ENCODE results near the gene PAIP1. TPM values are rescaled to one million over a fixed set of nuclear protein-coding genes. Genes with fewer than 3 reads are reported as not detected.

Gene PAIP1
- total and polyA plus RNA-seq, 7 donors, result 99.6 to 202 (median 141) TPM

DNA sequence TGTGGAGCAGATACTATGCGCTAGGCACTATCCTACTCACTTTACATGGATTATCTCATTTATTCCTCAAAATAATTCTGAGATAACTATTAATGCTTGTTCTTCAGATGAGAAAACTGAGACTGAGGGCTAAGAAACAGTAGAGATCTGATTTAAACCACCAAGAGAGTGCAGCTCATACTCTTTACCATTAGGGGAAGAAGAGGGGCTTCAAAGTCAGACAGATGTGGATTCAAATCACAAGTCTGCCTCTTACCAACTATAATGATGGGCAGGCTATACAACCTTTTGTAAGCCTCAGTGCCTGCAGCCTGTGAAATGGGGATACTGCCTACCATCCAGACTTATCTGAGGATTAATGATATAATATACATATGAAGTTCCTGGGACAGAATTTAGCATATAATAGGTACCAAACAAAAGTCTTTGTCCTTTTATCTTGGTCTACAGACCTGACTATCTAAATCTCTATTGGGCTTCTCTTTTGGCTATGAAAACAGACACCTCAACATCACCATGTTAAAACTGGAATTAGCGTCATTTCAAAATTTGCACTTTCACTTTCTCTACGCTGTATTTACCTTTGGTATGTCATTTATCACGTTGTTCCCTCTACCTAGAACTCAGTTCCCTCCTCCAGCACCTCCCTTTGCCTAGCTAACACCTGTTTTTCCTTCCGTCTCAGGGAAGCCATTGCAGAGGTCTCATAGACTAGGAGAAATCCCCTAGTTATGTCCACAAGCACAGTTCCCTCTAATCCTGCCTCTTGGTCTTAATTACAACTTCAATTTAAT is 59.4 kb downstream of the PAIP1 start:
- WGBS, 3 donors, result 78 to 93% (median 89%) methylated on average over 5 of the region's 5 CpGs

DNA sequence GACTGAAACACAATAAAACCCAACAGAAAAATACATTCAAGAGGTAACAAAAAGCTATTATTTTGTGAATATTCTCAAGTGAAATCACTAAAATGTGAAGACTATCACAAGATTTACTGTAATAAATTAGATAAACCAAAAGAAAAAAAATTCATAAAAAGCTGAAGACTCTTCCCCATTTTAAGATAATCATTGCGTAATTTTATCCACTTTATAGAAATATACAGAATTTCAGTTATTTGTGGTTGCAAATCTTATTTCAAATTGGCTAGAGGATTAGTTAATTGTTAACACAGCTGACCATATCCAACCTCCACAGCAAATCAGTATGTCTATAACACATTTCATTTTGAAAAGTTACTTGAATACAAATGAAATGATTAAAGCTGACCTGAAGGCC is 65.6 kb downstream of the PAIP1 start:
- intact Hi-C loops (cut with DNase I), result no loop called here
- no peak for TF ChIP-seq CTCF (IDR thresholded peaks at IDR 0.05)
- Histone ChIP-seq H3K9me3 (no peaks in the 10 kb centered on the region), H3K27ac (no peak overlapping the region), H3K36me3 (ENCODE audit: insufficient read depth in 1 of 2, low read depth in 1 of 2) (no peaks in the 10 kb centered on the region), H3K4me3 (no peak overlapping the region), H3K4me1 (no peaks in the 10 kb centered on the region), H3K27me3 (ENCODE audit: insufficient read depth in 3 of 3, low read length in 2 of 3) (no peaks in the 10 kb centered on the region)
- DNase-seq (no peak), ATAC-seq (no peak)
- 96 to 100% (median 98%) methylated on average over 1 of the region's 1 CpG for WGBS, 3 donors

More for the DNA sequence above, 59.4 kb downstream of the PAIP1 start:
- no peak overlapping the region for H3K27ac ChIP-seq
- no peaks in the 10 kb centered on the region for H3K9me3 ChIP-seq
- ATAC-seq (no peak), DNase-seq (no peak)
- no peaks in the 10 kb centered on the region for H3K4me1 ChIP-seq
- no peak for TF ChIP-seq CTCF (IDR thresholded peaks at IDR 0.05)
- no peaks in the 10 kb centered on the region for H3K27me3 ChIP-seq (ENCODE audit: insufficient read depth in 3 of 3, low read length in 2 of 3)
- no peak overlapping the region for H3K4me3 ChIP-seq
- intact Hi-C loops (cut with DNase I), result no loop called here
- no peaks in the 10 kb centered on the region for H3K36me3 ChIP-seq (ENCODE audit: insufficient read depth in 1 of 2, low read depth in 1 of 2)

GRCh38 chr5:43486353-43486752 is 70.5 kb downstream of the PAIP1 start:
- H3K27me3 ChIP-seq (ENCODE audit: insufficient read depth in 3 of 3, low read length in 2 of 3), result no peaks in the 10 kb centered on the region
- H3K9me3 ChIP-seq, result no peaks in the 10 kb centered on the region
- intact Hi-C loops (cut with DNase I), result loop anchor here in 1 of 2 donors (10.0 kb wide), 2 partner anchors 172 to 492 kb away; partner anchors contain the start of gene HMGCS1
- no peak overlapping the region for H3K4me3 ChIP-seq
- no peaks in the 10 kb centered on the region for H3K36me3 ChIP-seq (ENCODE audit: insufficient read depth in 1 of 2, low read depth in 1 of 2)
- TF ChIP-seq CTCF (IDR thresholded peaks at IDR 0.05), result no peak
- no peak for DNase-seq
- ATAC-seq, result no peak
- whole genome bisulfite sequencing, 3 donors, result 93 to 99% (median 94%) methylated on average over 3 of the region's 3 CpGs
- peaks cover 14% of the 10 kb centered on the region for H3K4me1 ChIP-seq
- no peak overlapping the region for H3K27ac ChIP-seq

- Histone ChIP-seq H3K27me3 (ENCODE audit: insufficient read depth in 3 of 3, low read length in 2 of 3) (no peaks in the 10 kb centered on the region), H3K27ac (no peak overlapping the region), H3K4me1 (peaks cover 14% of the 10 kb centered on the region), H3K9me3 (no peaks in the 10 kb centered on the region), H3K36me3 (ENCODE audit: insufficient read depth in 1 of 2, low read depth in 1 of 2) (no peaks in the 10 kb centered on the region), H3K4me3 (no peak overlapping the region)
- no peak for DNase-seq
- no peak for ATAC-seq
- WGBS, 3 donors, result 98% methylated on average over 2 of the region's 2 CpGs
- intact Hi-C loops (cut with DNase I), result loop anchor here in 1 of 2 donors (2.0 to 10.0 kb wide), 3 partner anchors 29 to 491 kb away; partner anchors contain the start of genes C5orf34 and HMGCS1
- no peak for TF ChIP-seq CTCF (IDR thresholded peaks at IDR 0.05)
These were observed 71.5 kb downstream of the PAIP1 start for GRCh38 chr5:43485406-43485805.

All from psoas muscle (tissue), 8 donors.